Suprapubic skin (tissue), 4 donors: ENCODE data around the gene CASP6. TPM values are rescaled to one million over a fixed set of nuclear protein-coding genes. Genes with fewer than 3 reads are reported as not detected.

Experiments
- DNase-seq, 2 donors: peaks; one replicate each; pipeline ENCODE4 v3.0.0-alpha.2; 2019; ENCODE audit warnings: low spot score in 2 of 2
- H3K27ac ChIP-seq: fragments of 200-600 bp; sonication (generic); one replicate; pipeline ENCODE4 v1.5.1; 2019
- H3K27me3 ChIP-seq: fragments of 200-600 bp; sonication (generic); one replicate; pipeline ENCODE4 v1.5.1; 2019
- H3K36me3 ChIP-seq: fragments of 200-600 bp; sonication (generic); one replicate; pipeline ENCODE4 v1.5.1; 2019
- H3K4me1 ChIP-seq: fragments of 200-600 bp; sonication (generic); one replicate; pipeline ENCODE4 v1.5.1; 2019
- H3K4me3 ChIP-seq: fragments of 200-600 bp; sonication (generic); one replicate; pipeline ENCODE4 v1.5.1; 2019; ENCODE audit warnings: mild to moderate bottlenecking
- H3K9me3 ChIP-seq: fragments of 200-600 bp; sonication (generic); one replicate; pipeline ENCODE4 v1.5.1; 2019
- CTCF ChIP-seq, 2 donors: fragments of 200-600 bp in 1 of 2; fragments of 450-650 bp in 1 of 2; sonication (generic) in 1 of 2; IDR thresholded peaks; one replicate each; pipeline ENCODE4 v1.5.1; 2016 to 2019; ENCODE audit warnings: antibody characterized with exemption in 2 of 2, mild to moderate bottlenecking in 1 of 2, moderate library complexity in 1 of 2
- EP300 ChIP-seq: sonication (generic); formaldehyde crosslinking; IDR thresholded peaks from one replicate; pipeline ENCODE4 v1.6.1; 2017; ENCODE audit warnings: antibody characterized with exemption
- POLR2A ChIP-seq, 2 donors: fragments of 450-650 bp; IDR thresholded peaks; one replicate each; pipeline ENCODE4 v1.6.1; 2017; ENCODE audit warnings: antibody characterized with exemption in 2 of 2, mild to moderate bottlenecking in 2 of 2, moderate library complexity in 2 of 2
- POLR2AphosphoS5 ChIP-seq, 3 donors: sonication (generic); formaldehyde crosslinking; IDR thresholded peaks; one replicate each; pipeline ENCODE4 v1.6.1; 2017; ENCODE audit warnings: antibody characterized with exemption in 3 of 3
- WGBS: methylation state at CpG from one replicate; pipeline ENCODE4 v1.1.5; 2018; 5-methylcytosine and 5-hydroxymethylcytosine counted together
- total RNA-seq, 4 donors: library from RNA; depleted of rRNA; stranded (reverse); fragments of >200 nt; gene quantifications; one replicate each; pipeline ENCODE4 v1.1.0, GENCODE V29; 2016

CASP6 gene
- total RNA-seq, 4 donors from 2014 or later: 18.4 to 30.5 (median 20.3) TPM

DNA sequence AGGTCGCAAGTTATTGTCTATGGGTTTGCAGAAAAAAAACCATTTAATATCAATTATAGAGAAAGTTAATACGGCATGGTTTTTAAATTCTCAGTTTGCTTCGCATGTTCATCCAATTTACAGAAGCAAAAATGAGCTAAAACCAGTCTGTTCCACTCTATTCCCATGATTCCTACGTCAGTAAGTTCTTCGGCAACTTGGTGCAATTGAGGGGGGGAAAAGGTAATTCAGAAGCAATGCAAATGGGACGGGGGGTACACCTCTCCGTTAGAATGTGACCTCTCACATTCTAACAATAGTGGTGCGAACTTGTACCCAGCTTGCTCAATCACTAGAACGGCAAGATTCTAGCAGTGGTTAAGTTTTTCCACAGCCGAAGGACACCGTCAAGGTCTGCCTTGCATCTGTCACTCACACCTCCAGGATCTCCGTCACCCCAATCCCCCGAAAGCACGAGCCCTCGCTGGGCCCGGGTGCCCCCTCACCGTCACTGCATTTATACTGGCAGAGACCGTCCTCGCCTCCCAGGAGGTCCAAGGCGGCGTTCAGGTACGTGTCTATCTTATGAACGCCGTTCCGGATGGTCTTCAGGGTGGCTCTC lies 26.0 kb upstream of the CASP6 start:
- DNase-seq: no peak
- Histone ChIP-seq H3K4me1 (peaks cover 24% of the 10 kb centered on the region), H3K9me3 (no peaks in the 10 kb centered on the region), H3K4me3 (peak overlapping the region; percentile 90), H3K27ac (peak overlapping the region; percentile 65), H3K27me3 (no peaks in the 10 kb centered on the region), H3K36me3 (no peaks in the 10 kb centered on the region)
- TF ChIP-seq CTCF (IDR thresholded peaks at IDR 0.05) (no peak), POLR2A (IDR thresholded peaks at IDR 0.05) (no peak), EP300 (no peak), POLR2AphosphoS5 (IDR thresholded peaks at IDR 0.05) (no peak)
- WGBS: 3% methylated on average over 22 of the region's 25 CpGs

- H3K27me3 ChIP-seq: no peaks in the 10 kb centered on the region
- DNase-seq: no peak
- TF ChIP-seq POLR2A (IDR thresholded peaks at IDR 0.05) (no peak), POLR2AphosphoS5 (IDR thresholded peaks at IDR 0.05) (no peak), CTCF (IDR thresholded peaks at IDR 0.05) (no peak), EP300 (no peak)
- WGBS: 46% methylated on average over 6 of the region's 6 CpGs
- H3K27ac ChIP-seq: no peak overlapping the region
- no peaks in the 10 kb centered on the region for H3K9me3 ChIP-seq
- H3K4me3 ChIP-seq: peak overlapping the region; percentile 90
- peaks cover 24% of the 10 kb centered on the region for H3K4me1 ChIP-seq
- no peaks in the 10 kb centered on the region for H3K36me3 ChIP-seq
These were observed 25.1 kb upstream of the CASP6 start for GRCh38 chr4:109728385-109728784.

DNA sequence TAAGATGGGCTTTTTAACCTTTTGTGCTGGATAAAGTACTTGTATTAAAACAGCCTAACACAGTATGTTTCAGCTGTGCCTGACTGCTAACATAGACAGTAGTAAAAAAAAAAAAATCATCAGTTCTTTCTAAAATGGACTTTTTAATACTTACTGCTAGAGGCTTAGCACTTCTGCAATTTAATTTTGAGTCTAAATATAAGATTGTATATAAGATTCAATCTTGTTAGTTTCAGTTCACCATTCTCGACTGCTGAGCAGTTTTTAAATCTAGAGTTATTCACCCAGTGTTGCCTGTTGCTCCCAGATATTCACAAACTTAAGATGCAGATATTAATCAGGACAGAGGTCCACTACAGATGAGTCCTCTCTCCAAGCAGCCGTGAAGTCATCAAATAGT lies 19.9 kb upstream of the CASP6 start:
- 89% methylated on average over 2 of the region's 2 CpGs for WGBS
- no peak overlapping the region for H3K4me3 ChIP-seq
- H3K36me3 ChIP-seq: no peaks in the 10 kb centered on the region
- no peak for DNase-seq
- H3K27me3 ChIP-seq: no peaks in the 10 kb centered on the region
- H3K4me1 ChIP-seq: peaks cover 7% of the 10 kb centered on the region
- no peaks in the 10 kb centered on the region for H3K9me3 ChIP-seq
- H3K27ac ChIP-seq: no peak overlapping the region
- TF ChIP-seq EP300 (no peak), POLR2A (IDR thresholded peaks at IDR 0.05) (no peak), CTCF (IDR thresholded peaks at IDR 0.05) (no peak), POLR2AphosphoS5 (IDR thresholded peaks at IDR 0.05) (no peak)

DNA sequence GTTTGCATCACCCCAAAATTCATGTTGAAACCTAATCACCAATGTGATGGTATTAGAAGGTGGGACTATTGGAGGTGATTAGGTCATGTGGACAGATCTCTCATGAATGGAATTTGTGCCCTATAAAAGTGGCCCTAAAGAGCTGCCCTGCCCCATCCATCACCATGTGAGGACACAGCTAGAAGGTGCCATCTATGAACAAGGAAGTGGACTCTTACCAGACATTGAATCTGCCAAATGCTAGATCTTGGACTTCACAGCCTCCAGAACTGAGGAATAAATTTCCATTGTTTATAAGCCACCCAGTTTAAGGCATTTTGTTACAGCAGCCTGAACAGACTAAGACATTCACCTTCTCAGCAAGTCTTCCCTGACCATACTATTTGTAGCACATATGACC lies 19.1 kb upstream of the CASP6 start:
- no peak overlapping the region for H3K4me3 ChIP-seq
- no peaks in the 10 kb centered on the region for H3K36me3 ChIP-seq
- no peak overlapping the region for H3K27ac ChIP-seq
- no peak for DNase-seq
- H3K9me3 ChIP-seq: no peaks in the 10 kb centered on the region
- TF ChIP-seq POLR2AphosphoS5 (IDR thresholded peaks at IDR 0.05): no peak
- TF ChIP-seq POLR2A (IDR thresholded peaks at IDR 0.05): no peak
- no peak for TF ChIP-seq CTCF (IDR thresholded peaks at IDR 0.05)
- no peaks in the 10 kb centered on the region for H3K27me3 ChIP-seq
- no peaks in the 10 kb centered on the region for H3K4me1 ChIP-seq

- Histone ChIP-seq H3K27ac (no peak overlapping the region), H3K4me3 (no peak overlapping the region), H3K4me1 (no peaks in the 10 kb centered on the region), H3K27me3 (no peaks in the 10 kb centered on the region), H3K9me3 (no peaks in the 10 kb centered on the region), H3K36me3 (peaks cover 11% of the 10 kb centered on the region)
- DNase-seq: no peak
- no peak for TF ChIP-seq POLR2AphosphoS5 (IDR thresholded peaks at IDR 0.05)
- TF ChIP-seq EP300: no peak
- no peak for TF ChIP-seq CTCF (IDR thresholded peaks at IDR 0.05)
- no peak for TF ChIP-seq POLR2A (IDR thresholded peaks at IDR 0.05)
- 96% methylated on average over 7 of the region's 7 CpGs for WGBS
These were observed 17.8 kb upstream of the CASP6 start for GRCh38 chr4:109721033-109721432.
